A673 (cell line): ENCODE measurements around the gene CELF3. TPM values are rescaled to one million over a fixed set of nuclear protein-coding genes. Genes with fewer than 3 reads are reported as not detected.

Experiments
- BruUV-seq: library from RNA; stranded (reverse); fragments of 400-500 nt; replicated peaks from 2 replicates; lab custom pipeline; 2021; lab: Mats Ljungman, UMichigan
- CTCF ChIA-PET: fragments of 300-600 bp; sonication (Branson Sonifier 250); formaldehyde crosslinking; loops from one replicate; lab custom pipeline; 2022; ENCODE audit warnings: antibody characterized with exemption; lab: Charles Lee
- POLR2A ChIA-PET: fragments of 300-600 bp; sonication (Branson Sonifier 250); formaldehyde crosslinking; loops from one replicate; lab custom pipeline; 2022; ENCODE audit warnings: antibody characterized with exemption; ENCODE audit not compliant: low non-redundant PET; lab: Charles Lee
- DNase-seq: peaks from one replicate; pipeline ENCODE4 v3.0.0-alpha.2; 2015; ENCODE audit warnings: low spot score
- H3K27ac ChIP-seq: fragments of 200-600 bp; sonication (generic); 2 replicates; pipeline ENCODE4 v1.5.1; 2016; ENCODE audit warnings: mixed run types, low read depth, mild to moderate bottlenecking, mixed read lengths, antibody characterized with exemption, low read length; ENCODE audit not compliant: poor library complexity, severe bottlenecking
- H3K27me3 ChIP-seq: fragments of 200-600 bp; sonication (generic); replicated peaks from 2 replicates; pipeline ENCODE4 v1.6.1; 2017; ENCODE audit warnings: mixed run types, low read depth, mild to moderate bottlenecking, mixed read lengths, antibody characterized with exemption, low read length; ENCODE audit not compliant: insufficient read depth, poor library complexity
- H3K36me3 ChIP-seq: fragments of 200-600 bp; sonication (generic); 2 replicates; pipeline ENCODE4 v1.6.1; 2016; ENCODE audit warnings: mixed run types, mild to moderate bottlenecking, mixed read lengths, antibody characterized with exemption, low read length; ENCODE audit not compliant: insufficient read depth, poor library complexity, severe bottlenecking
- H3K4me1 ChIP-seq: fragments of 200-600 bp; sonication (generic); 2 replicates; pipeline ENCODE4 v1.6.1; 2017; ENCODE audit warnings: mixed run types, mild to moderate bottlenecking, mixed read lengths, antibody characterized with exemption, low read length; ENCODE audit not compliant: insufficient read depth, poor library complexity, severe bottlenecking
- H3K4me3 ChIP-seq: fragments of 200-600 bp; sonication (generic); 2 replicates; pipeline ENCODE4 v1.5.1; 2016; ENCODE audit warnings: low read depth, mixed run types, mild to moderate bottlenecking, mixed read lengths, low read length; ENCODE audit not compliant: poor library complexity, severe bottlenecking
- H3K9me3 ChIP-seq: fragments of 200-600 bp; sonication (generic); 2 replicates; pipeline ENCODE4 v1.6.1; 2016; ENCODE audit warnings: mixed run types, low read depth, mild to moderate bottlenecking, mixed read lengths, antibody characterized with exemption, low read length; ENCODE audit not compliant: poor library complexity, severe bottlenecking
- CTCF ChIP-seq: fragments of 300-800, 200-600 bp; sonication (generic); conservative IDR thresholded peaks from 2 replicates; pipeline ENCODE4 v1.5.1; 2017; ENCODE audit warnings: low read depth, mild to moderate bottlenecking, antibody characterized with exemption, low read length, moderate library complexity, mixed read lengths
- EZH2 ChIP-seq: fragments of 200-600 bp; sonication (generic); IDR thresholded peaks from 2 replicates; pipeline ENCODE4 v1.6.1; 2017; ENCODE audit warnings: borderline replicate concordance, low read depth, mild to moderate bottlenecking, mixed read lengths, antibody characterized with exemption, low read length; ENCODE audit not compliant: poor library complexity, severe bottlenecking
- intact Hi-C: fragments of 100-400 bp; cut with micrococcal nuclease; formaldehyde crosslinking; loops from one replicate; pipeline ENCODE4 v1.10.0; 2022; ENCODE audit not compliant: unreplicated experiment
- total RNA-seq: library from RNA; stranded (reverse); gene quantifications from 2 replicates; pipeline ENCODE4 v1.2.3, GENCODE V29; 2021

Gene CELF3
- total RNA-seq, 1 experiment from 2014 or later = not detected

GRCh38 chr1:151704246-151704645 is 12.4 kb downstream of the CELF3 start:
- Histone ChIP-seq H3K9me3 (no peaks in the 10 kb centered on the region), H3K36me3 (peaks cover 4% of the 10 kb centered on the region), H3K27ac (no peak overlapping the region), H3K27me3 (no peaks in the 10 kb centered on the region), H3K4me1 (no peaks in the 10 kb centered on the region), H3K4me3 (no peak overlapping the region)
- intact Hi-C loops = no loop called here
- POLR2A ChIA-PET = no interaction called here
- CTCF ChIA-PET = no interaction called here
- no TSS peak for BruUV-seq
- no peak for DNase-seq
- no peak for TF ChIP-seq CTCF
- no peak for TF ChIP-seq EZH2

GRCh38 chr1:151703813-151704212 is 12.8 kb downstream of the CELF3 start:
- TF ChIP-seq EZH2 (no peak), CTCF (no peak)
- ChIA-PET CTCF (no interaction called here), POLR2A (no interaction called here)
- H3K4me3 ChIP-seq = no peak overlapping the region
- H3K36me3 ChIP-seq = peaks cover 4% of the 10 kb centered on the region
- H3K4me1 ChIP-seq = no peaks in the 10 kb centered on the region
- H3K27ac ChIP-seq = no peak overlapping the region
- no peak for DNase-seq
- intact Hi-C loops = no loop called here
- no TSS peak for BruUV-seq
- no peaks in the 10 kb centered on the region for H3K9me3 ChIP-seq
- no peaks in the 10 kb centered on the region for H3K27me3 ChIP-seq

GRCh38 chr1:151702936-151703335 is 13.7 kb downstream of the CELF3 start:
- Histone ChIP-seq H3K9me3 (no peaks in the 10 kb centered on the region), H3K36me3 (peaks cover 7% of the 10 kb centered on the region), H3K27ac (no peak overlapping the region), H3K4me1 (no peaks in the 10 kb centered on the region), H3K27me3 (no peaks in the 10 kb centered on the region), H3K4me3 (no peak overlapping the region)
- TF ChIP-seq CTCF (no peak), EZH2 (no peak)
- ChIA-PET CTCF (no interaction called here), POLR2A (no interaction called here)
- intact Hi-C loops = no loop called here
- no peak for DNase-seq
- no TSS peak for BruUV-seq
